SK-N-SH treated with all-trans-retinoic acid at 6 μM for 48 hours (cell line): ENCODE results near the gene MRFAP1L1.
A peak's percentile ranks its signal among the peaks of the same experiment; 100 is the strongest.

Experiments
- ATAC-seq: fragments of 200-7000 bp; cut with Tn5 transposase; 3 replicates; pipeline ENCODE4 v1.9.1; 2020; ENCODE audit warnings: mild to moderate bottlenecking, moderate library complexity
- ARNTL ChIP-seq: fragments of 450-650 bp; formaldehyde crosslinking; IDR thresholded peaks from 2 replicates; pipeline ENCODE4 v1.5.0; 2020; ENCODE audit warnings: low read depth, mild to moderate bottlenecking, moderate library complexity, borderline replicate concordance
- BACH2 ChIP-seq: fragments of 250-450 bp; sonication (Bioruptor Pico); IDR thresholded peaks from 2 replicates; pipeline ENCODE4 v1.9.0; 2021; ENCODE audit warnings: mild to moderate bottlenecking, borderline replicate concordance
- ESRRG ChIP-seq: fragments of 250-450 bp; sonication (Bioruptor Pico); IDR thresholded peaks from 2 replicates; pipeline ENCODE4 v1.6.1; 2021; ENCODE audit warnings: mild to moderate bottlenecking
- GLIS3 ChIP-seq: fragments of 250-450 bp; sonication (Bioruptor Pico); IDR thresholded peaks from 2 replicates; pipeline ENCODE4 v1.5.0; 2020; ENCODE audit warnings: mild to moderate bottlenecking, moderate library complexity
- ISL1 ChIP-seq: fragments of 250-450 bp; sonication (Bioruptor Pico); IDR thresholded peaks from 2 replicates; pipeline ENCODE4 v2.1.2; 2022; ENCODE audit warnings: mild to moderate bottlenecking, moderate library complexity
- OSR1 ChIP-seq: fragments of 250-450 bp; sonication (Bioruptor Pico); IDR thresholded peaks from 2 replicates; pipeline ENCODE4 v1.8.0; 2022; ENCODE audit warnings: moderate library complexity, mild to moderate bottlenecking, inconsistent platforms
- PPARA ChIP-seq: fragments of 250-450 bp; sonication (Bioruptor Pico); IDR thresholded peaks from 2 replicates; pipeline ENCODE4 v1.5.0; 2020; ENCODE audit warnings: mild to moderate bottlenecking, borderline replicate concordance
- TCF4 ChIP-seq: fragments of 250-450 bp; sonication (Bioruptor Pico); IDR thresholded peaks from 2 replicates; pipeline ENCODE4 v1.8.0; 2021; ENCODE audit warnings: mild to moderate bottlenecking, moderate library complexity, borderline replicate concordance
- TOX ChIP-seq: fragments of 250-450 bp; sonication (Bioruptor Pico); IDR thresholded peaks from 2 replicates; pipeline ENCODE4 v1.8.0; 2021; ENCODE audit warnings: mild to moderate bottlenecking, moderate library complexity, borderline replicate concordance
- ZNF565 ChIP-seq: fragments of 450-650 bp; formaldehyde crosslinking; conservative IDR thresholded peaks from 2 replicates; pipeline ENCODE4 v1.5.0; 2020; ENCODE audit warnings: low read depth, mild to moderate bottlenecking, moderate library complexity
- ZNF70 ChIP-seq: fragments of 450-650 bp; formaldehyde crosslinking; IDR thresholded peaks from 2 replicates; pipeline ENCODE4 v1.5.0; 2020; ENCODE audit warnings: mild to moderate bottlenecking, moderate library complexity
- ZNF8 ChIP-seq: fragments of 450-650 bp; formaldehyde crosslinking; IDR thresholded peaks from 2 replicates; pipeline ENCODE4 v1.5.0; 2020; ENCODE audit warnings: mild to moderate bottlenecking, moderate library complexity
- TF ChIP-seq, protein P1 (sequence below): fragments of 250-450 bp; sonication (Bioruptor Pico); IDR thresholded peaks from 2 replicates; pipeline ENCODE4 v1.8.0; 2020; ENCODE audit warnings: mild to moderate bottlenecking, moderate library complexity, borderline replicate concordance
- TF ChIP-seq, protein P2 (sequence below): fragments of 250-450 bp; sonication (Bioruptor Pico); IDR thresholded peaks from 2 replicates; pipeline ENCODE4 v1.5.1; 2020; ENCODE audit warnings: low read depth, mild to moderate bottlenecking, moderate library complexity
- TF ChIP-seq, protein P3 (sequence below): fragments of 250-450 bp; sonication (Bioruptor Pico); IDR thresholded peaks from 2 replicates; pipeline ENCODE4 v1.8.0; 2021; ENCODE audit warnings: low read depth, mild to moderate bottlenecking, moderate library complexity, borderline replicate concordance
- TF ChIP-seq, protein P4 (sequence below): fragments of 250-450 bp; sonication (Bioruptor Pico); IDR thresholded peaks from 2 replicates; pipeline ENCODE4 v1.5.1; 2021; ENCODE audit warnings: mild to moderate bottlenecking, moderate library complexity

The MRFAP1L1 gene

DNA sequence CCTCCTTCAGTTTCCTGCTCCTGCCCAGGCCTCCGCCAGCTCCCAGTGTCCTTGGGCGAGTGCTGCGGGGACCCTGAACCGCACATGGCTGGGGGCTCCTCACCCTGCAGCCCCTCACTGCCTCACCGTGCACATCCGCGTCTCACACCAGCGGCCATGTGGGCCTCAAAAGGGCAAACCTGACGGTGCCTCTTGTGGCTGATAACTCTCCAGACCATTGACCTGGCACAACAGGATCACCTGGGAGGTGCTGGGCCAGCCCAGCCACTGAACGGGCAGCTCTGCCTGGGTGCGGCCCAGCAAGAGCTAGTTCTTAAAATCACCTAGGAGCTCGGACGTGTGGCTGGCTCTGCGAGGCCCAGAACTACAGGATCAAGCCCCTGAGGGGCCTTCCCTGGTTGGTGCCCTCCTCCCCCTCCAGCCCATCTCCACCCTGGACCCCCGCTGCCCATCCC lies 20.1 kb downstream of the MRFAP1L1 start:
- TF ChIP-seq ISL1 (CRISPR knock-in tag) (no peak), ESRRG (CRISPR knock-in tag) (no peak), ARNTL (no peak), OSR1 (CRISPR knock-in tag) (no peak), ZNF8 (CRISPR knock-in tag) (no peak), TCF4 (CRISPR knock-in tag) (no peak), GLIS3 (CRISPR knock-in tag) (no peak)
- TF ChIP-seq, protein P1, sequence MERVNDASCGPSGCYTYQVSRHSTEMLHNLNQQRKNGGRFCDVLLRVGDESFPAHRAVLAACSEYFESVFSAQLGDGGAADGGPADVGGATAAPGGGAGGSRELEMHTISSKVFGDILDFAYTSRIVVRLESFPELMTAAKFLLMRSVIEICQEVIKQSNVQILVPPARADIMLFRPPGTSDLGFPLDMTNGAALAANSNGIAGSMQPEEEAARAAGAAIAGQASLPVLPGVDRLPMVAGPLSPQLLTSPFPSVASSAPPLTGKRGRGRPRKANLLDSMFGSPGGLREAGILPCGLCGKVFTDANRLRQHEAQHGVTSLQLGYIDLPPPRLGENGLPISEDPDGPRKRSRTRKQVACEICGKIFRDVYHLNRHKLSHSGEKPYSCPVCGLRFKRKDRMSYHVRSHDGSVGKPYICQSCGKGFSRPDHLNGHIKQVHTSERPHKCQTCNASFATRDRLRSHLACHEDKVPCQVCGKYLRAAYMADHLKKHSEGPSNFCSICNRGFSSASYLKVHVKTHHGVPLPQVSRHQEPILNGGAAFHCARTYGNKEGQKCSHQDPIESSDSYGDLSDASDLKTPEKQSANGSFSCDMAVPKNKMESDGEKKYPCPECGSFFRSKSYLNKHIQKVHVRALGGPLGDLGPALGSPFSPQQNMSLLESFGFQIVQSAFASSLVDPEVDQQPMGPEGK (CRISPR knock-in tag), result no peak
- TF ChIP-seq, protein P2, sequence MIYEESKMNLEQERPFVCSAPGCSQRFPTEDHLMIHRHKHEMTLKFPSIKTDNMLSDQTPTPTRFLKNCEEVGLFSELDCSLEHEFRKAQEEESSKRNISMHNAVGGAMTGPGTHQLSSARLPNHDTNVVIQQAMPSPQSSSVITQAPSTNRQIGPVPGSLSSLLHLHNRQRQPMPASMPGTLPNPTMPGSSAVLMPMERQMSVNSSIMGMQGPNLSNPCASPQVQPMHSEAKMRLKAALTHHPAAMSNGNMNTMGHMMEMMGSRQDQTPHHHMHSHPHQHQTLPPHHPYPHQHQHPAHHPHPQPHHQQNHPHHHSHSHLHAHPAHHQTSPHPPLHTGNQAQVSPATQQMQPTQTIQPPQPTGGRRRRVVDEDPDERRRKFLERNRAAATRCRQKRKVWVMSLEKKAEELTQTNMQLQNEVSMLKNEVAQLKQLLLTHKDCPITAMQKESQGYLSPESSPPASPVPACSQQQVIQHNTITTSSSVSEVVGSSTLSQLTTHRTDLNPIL (CRISPR knock-in tag), result no peak
- TF ChIP-seq, protein P3, sequence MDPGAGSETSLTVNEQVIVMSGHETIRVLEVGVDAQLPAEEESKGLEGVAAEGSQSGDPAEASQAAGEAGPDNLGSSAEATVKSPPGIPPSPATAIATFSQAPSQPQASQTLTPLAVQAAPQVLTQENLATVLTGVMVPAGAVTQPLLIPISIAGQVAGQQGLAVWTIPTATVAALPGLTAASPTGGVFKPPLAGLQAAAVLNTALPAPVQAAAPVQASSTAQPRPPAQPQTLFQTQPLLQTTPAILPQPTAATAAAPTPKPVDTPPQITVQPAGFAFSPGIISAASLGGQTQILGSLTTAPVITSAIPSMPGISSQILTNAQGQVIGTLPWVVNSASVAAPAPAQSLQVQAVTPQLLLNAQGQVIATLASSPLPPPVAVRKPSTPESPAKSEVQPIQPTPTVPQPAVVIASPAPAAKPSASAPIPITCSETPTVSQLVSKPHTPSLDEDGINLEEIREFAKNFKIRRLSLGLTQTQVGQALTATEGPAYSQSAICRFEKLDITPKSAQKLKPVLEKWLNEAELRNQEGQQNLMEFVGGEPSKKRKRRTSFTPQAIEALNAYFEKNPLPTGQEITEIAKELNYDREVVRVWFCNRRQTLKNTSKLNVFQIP (CRISPR knock-in tag), result no peak
- ATAC-seq, result peak; percentile 5; the same call in 2 of the 3 replicates

DNA sequence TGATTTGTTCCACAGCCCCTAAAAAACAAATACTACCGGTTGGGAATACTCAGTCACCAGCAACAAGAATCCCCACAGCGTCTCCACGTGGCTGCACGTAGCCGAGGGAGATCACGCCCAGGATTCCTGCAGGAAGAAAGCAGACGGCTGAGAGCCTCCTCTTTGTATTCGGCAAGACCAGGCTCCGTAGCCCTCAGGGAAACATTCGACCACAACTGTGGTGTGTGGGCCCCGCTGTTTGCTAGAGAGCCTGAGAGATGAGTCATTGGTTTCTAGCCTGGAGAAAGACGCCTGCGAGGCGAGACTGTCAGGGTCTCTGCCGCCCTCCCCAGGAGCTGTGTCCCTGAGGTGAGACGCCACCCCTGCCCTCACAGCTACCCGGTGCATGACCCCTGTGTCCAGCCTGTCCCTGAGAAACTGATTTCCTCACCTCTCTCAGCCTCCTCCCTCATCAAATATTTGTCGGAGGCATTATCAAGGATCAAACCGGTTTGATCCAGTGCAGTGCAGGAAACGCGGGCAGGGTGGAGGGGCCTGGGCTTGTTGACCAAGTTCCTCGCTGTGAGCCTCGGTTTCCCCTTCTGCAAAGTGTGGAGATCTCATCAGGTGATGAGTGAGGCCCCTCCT lies 20.7 kb downstream of the MRFAP1L1 start:
- peak; percentile 95 for ATAC-seq
- TF ChIP-seq BACH2 (CRISPR knock-in tag) (no peak), PPARA (no peak), TCF4 (CRISPR knock-in tag) (no peak), ZNF70 (CRISPR knock-in tag) (no peak), OSR1 (CRISPR knock-in tag) (no peak), ZNF565 (CRISPR knock-in tag) (no peak), GLIS3 (CRISPR knock-in tag) (no peak), TOX (CRISPR knock-in tag) (no peak), ESRRG (CRISPR knock-in tag) (no peak)
- TF ChIP-seq, protein P4, sequence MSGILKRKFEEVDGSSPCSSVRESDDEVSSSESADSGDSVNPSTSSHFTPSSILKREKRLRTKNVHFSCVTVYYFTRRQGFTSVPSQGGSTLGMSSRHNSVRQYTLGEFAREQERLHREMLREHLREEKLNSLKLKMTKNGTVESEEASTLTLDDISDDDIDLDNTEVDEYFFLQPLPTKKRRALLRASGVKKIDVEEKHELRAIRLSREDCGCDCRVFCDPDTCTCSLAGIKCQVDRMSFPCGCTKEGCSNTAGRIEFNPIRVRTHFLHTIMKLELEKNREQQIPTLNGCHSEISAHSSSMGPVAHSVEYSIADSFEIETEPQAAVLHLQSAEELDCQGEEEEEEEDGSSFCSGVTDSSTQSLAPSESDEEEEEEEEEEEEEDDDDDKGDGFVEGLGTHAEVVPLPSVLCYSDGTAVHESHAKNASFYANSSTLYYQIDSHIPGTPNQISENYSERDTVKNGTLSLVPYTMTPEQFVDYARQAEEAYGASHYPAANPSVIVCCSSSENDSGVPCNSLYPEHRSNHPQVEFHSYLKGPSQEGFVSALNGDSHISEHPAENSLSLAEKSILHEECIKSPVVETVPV (CRISPR knock-in tag), result no peak
- TF ChIP-seq, protein P1 (CRISPR knock-in tag), result no peak
- TF ChIP-seq, protein P2 (CRISPR knock-in tag), result no peak
- TF ChIP-seq, protein P3 (CRISPR knock-in tag), result no peak
